COR-L47 (cell line): ENCODE results near the gene NDUFA12.
"Not testable (repeated sequence)": the region's sequence is repeated elsewhere in the genome, so short reads cannot be mapped to it uniquely, and the experiment has no call there.

Source experiments
- DNase-seq: peaks from one replicate; lab custom pipeline; 2025; lab: John Stamatoyannopoulos, UW

The NDUFA12 gene

GRCh38 chr12:95003213-95003920 is at the start of gene NDUFA12:
TSS of gene NDUFA12 (minus strand) at chr12:95003697. CDS start at chr12:95003680, 17 bp downstream.
- DNase-seq, result peak; percentile 92

- no peak for DNase-seq
These were observed 47.7 kb upstream of the NDUFA12 start for GRCh38 chr12:95051241-95051640.

GRCh38 chr12:95037906-95038305 is 34.4 kb upstream of the NDUFA12 start:
- no peak for DNase-seq

- DNase-seq, result no peak
These were observed 31.3 kb upstream of the NDUFA12 start for GRCh38 chr12:95034750-95035149.

- no peak for DNase-seq
These were observed 19.0 kb upstream of the NDUFA12 start for GRCh38 chr12:95022477-95022876.

GRCh38 chr12:95017482-95017881 is 14.0 kb upstream of the NDUFA12 start:
- DNase-seq, result no peak

GRCh38 chr12:95016120-95016519 is 12.6 kb upstream of the NDUFA12 start:
- no peak for DNase-seq

GRCh38 chr12:95014554-95014953 is 11.1 kb upstream of the NDUFA12 start:
- DNase-seq, result no peak

- DNase-seq, result no peak
These were observed 2.7 kb upstream of the NDUFA12 start for GRCh38 chr12:95006206-95006605.

- DNase-seq, result no peak
These were observed 1.1 kb upstream of the NDUFA12 start for GRCh38 chr12:95004610-95005009.

GRCh38 chr12:95003921-95004272 is 400 bp upstream of the NDUFA12 start:
- no peak for DNase-seq

- DNase-seq, result no peak
These were observed 743 bp downstream of the NDUFA12 start for GRCh38 chr12:95002754-95003153.

GRCh38 chr12:94998326-94998725 is 5.2 kb downstream of the NDUFA12 start:
- no peak for DNase-seq

- DNase-seq, result no peak
These were observed 5.8 kb downstream of the NDUFA12 start for GRCh38 chr12:94997726-94998125.

GRCh38 chr12:94997061-94997460 is 6.4 kb downstream of the NDUFA12 start:
- no peak for DNase-seq

- no peak for DNase-seq
These were observed 9.2 kb downstream of the NDUFA12 start for GRCh38 chr12:94994312-94994711.

GRCh38 chr12:94993855-94994254 is 9.6 kb downstream of the NDUFA12 start:
- DNase-seq, result not testable (repeated sequence)

- no peak for DNase-seq
These were observed 13.3 kb downstream of the NDUFA12 start for GRCh38 chr12:94990222-94990621.

- DNase-seq, result no peak
These were observed 15.0 kb downstream of the NDUFA12 start for GRCh38 chr12:94988471-94988870.

GRCh38 chr12:94987801-94988200 is 15.7 kb downstream of the NDUFA12 start:
- DNase-seq, result no peak

GRCh38 chr12:94987076-94987669 is 16.3 kb downstream of the NDUFA12 start:
- no peak for DNase-seq

GRCh38 chr12:94985099-94985498 is 18.4 kb downstream of the NDUFA12 start:
- DNase-seq, result not testable (repeated sequence)

- DNase-seq, result no peak
These were observed 20.2 kb downstream of the NDUFA12 start for GRCh38 chr12:94983321-94983720.

- DNase-seq, result no peak
These were observed 21.0 kb downstream of the NDUFA12 start for GRCh38 chr12:94982456-94982855.
